GM13976 (cell line): Measurements from ENCODE around the gene CPLX3.

Experiments
- DNase-seq: peaks from one replicate; pipeline ENCODE4 v3.0.0; 2012; ENCODE audit warnings: low spot score
- in situ Hi-C: fragments of 300-500 bp; cut with MboI; formaldehyde crosslinking; loops from one replicate; pipeline ENCODE4 v1.12.0; 2022; ENCODE audit warnings: low sequenced_read_pairs, mixed read lengths, inconsistent platforms; ENCODE audit not compliant: unreplicated experiment
- TF ChIP-seq, protein P1 (sequence below): IDR thresholded peaks from 2 replicates; pipeline ENCODE4 v1.5.1; 2012; ENCODE audit warnings: borderline replicate concordance, mild to moderate bottlenecking; ENCODE audit not compliant: insufficient read depth; ENCODE audit errors: extremely low read depth, missing control alignments, control extremely low read depth

The CPLX3 gene

DNA sequence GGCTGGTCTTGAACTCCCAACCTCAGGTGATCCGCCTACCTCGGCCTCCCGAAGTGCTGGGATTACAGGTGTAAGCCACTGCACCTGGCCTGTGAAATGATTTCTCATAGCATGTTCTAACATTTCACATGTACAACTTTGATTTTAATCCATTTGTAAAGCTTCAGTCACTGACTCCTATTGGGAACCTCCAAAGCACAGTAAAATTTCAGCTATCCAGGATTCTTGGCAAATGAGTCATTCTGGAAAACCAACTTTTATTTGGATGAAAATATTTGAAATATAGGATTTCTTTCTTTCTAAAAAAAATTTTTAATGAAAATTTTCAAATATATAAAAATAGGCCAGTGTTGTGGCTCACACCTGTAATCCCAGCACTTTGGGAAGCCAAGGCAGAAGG, 16.5 kb upstream of the CPLX3 start:
- in situ Hi-C loops, result no loop called here
- no peak for DNase-seq
- TF ChIP-seq, protein P1, sequence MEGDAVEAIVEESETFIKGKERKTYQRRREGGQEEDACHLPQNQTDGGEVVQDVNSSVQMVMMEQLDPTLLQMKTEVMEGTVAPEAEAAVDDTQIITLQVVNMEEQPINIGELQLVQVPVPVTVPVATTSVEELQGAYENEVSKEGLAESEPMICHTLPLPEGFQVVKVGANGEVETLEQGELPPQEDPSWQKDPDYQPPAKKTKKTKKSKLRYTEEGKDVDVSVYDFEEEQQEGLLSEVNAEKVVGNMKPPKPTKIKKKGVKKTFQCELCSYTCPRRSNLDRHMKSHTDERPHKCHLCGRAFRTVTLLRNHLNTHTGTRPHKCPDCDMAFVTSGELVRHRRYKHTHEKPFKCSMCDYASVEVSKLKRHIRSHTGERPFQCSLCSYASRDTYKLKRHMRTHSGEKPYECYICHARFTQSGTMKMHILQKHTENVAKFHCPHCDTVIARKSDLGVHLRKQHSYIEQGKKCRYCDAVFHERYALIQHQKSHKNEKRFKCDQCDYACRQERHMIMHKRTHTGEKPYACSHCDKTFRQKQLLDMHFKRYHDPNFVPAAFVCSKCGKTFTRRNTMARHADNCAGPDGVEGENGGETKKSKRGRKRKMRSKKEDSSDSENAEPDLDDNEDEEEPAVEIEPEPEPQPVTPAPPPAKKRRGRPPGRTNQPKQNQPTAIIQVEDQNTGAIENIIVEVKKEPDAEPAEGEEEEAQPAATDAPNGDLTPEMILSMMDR, result no peak

DNA sequence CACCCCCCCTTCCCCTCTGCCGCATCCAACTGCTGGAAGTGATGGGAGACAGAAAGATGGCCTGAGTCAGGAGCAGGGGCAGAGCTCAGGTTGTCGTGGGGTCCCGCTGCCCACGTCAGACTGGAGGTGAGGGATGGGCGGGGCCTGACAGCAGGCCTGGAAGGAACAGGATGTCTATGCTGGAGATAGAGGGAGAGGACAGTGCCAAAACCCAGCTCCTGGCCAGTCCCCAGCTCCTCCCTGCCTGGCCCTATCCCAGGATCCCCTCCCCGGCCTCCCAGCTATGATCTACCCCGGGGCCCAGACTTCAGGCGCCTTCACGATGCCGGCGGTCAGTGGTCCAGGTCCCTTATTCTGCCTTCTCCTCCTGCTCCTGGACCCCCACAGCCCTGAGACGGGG, 13.9 kb upstream of the CPLX3 start, which contains the start of gene LMAN1L:
Gene LMAN1L, plus strand, starts transcription at position 303 of the 400 bp plus-strand sequence. Its CDS starts 20 bp downstream, at position 323.
- no peak for DNase-seq
- in situ Hi-C loops, result no loop called here
- TF ChIP-seq, protein P1, result no peak

DNA sequence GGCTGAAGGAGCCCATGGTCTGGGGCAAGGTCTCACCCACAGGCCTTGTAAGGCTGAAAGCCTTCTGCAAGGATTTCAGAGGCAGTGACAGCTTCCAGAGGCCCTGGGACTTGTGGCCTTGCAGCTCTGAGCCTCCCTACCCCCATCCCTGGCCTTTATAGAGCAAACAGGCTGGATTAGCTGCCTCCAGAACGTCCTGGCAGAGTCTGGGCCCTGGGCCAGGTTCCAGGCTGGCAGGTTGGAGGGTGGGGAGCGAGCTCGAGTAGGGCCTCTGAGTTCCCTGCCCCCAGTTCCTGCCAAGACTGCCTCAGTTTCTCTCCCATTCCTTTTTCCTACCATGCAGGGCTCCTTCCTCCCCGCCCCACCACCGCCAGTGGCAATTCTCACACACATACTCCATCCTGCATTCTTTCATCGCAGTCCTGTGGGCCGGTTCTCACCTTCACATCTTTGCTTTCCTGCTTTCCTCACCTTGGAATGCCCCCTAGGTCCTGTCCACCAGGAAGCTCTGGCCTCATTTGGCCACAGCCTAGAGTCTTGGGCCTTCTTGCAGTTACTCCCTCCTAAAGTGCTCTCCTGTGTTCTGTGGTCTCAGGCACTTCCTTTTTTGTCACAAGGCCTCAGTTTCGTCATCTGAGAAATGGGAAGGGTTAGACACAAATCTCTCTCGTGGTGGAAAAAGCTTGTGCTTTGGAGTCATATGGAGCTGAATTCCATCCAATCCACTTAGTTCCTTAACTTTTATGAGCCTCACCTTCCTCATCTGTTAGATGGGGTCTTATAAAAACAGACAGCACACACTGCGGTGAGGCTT, 11.1 kb upstream of the CPLX3 start:
- in situ Hi-C loops, result no loop called here
- TF ChIP-seq, protein P1, result no peak
- DNase-seq, result no peak

DNA sequence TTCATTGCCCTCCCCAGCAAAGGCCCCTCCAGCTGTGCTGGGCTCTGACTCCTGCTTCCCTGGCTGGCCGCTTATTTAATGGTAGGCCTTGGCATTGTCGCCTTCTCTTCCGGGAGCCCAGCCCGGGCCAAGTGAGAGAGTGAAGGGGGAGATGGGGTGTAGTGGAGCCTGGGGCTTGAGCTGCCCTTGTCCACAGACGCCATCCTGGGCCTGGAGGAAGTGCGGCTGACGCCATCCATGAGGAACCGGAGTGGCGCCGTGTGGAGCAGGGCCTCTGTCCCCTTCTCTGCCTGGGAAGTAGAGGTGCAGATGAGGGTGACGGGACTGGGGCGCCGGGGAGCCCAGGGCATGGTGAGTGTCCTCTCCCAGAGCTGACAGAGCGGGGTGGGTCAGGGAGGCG, 10.5 kb upstream of the CPLX3 start:
- no peak for DNase-seq
- TF ChIP-seq, protein P1, result no peak
- in situ Hi-C loops, result no loop called here

DNA sequence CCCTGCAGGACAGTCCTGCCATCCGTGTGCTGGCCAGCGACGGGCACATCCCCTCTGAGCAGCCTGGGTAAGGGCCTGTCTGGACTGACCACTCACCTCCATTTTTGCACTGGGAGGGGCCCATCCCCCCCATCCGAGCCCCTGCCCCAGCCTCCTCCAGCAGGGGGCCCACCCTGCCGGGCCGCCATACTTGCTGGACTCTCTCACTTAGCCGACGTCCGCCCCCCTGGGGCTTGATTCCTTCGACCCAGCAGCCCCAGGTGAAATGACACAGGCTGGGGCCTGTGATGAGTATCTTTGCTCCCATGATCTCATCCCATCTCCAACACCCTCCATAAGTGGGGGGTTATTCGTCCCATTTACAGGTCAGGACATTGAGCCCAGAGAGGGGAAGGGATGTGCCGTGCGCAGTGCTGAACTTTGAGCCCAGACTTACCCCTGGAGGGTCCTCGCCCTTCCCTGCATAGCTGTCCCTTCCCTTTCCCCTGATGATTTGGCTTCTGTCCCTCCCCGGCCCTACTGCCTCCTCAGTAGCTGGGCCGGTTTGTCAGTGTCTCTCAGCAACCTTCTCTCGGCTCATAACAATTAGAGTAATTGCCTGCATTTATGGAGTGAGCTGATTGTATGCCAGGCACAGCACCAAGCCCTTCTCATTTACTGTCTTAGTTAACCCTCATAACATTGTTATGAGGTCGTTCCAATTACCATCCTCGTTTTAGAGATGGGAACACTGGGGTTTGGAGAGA, 9.6 kb upstream of the CPLX3 start:
- no peak for DNase-seq
- in situ Hi-C loops, result no loop called here
- TF ChIP-seq, protein P1, result no peak

DNA sequence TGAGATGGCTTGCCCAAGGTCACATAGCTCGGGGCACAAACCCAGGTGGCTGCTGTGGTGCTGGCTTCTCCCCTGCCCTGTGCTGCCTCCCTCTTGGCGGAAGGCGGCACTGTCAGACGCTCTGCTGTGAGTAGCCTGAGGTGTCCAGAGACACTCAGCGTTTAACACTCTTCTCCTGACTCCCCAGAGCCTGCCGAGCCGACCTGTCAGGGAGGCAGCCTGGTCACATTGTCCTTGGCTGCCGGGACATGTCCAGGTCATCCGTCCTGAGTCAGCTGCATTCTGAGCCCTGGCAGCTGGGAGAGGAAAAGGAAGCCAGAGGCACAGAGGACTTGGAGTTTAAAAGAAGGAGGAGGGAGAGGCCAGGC, 9.1 kb upstream of the CPLX3 start:
- no peak for DNase-seq
- in situ Hi-C loops, result no loop called here
- TF ChIP-seq, protein P1, result peak; percentile 23
